HepG2 (cell line): Measurements from ENCODE around the gene OSBPL9. TPM values are rescaled to one million over a fixed set of nuclear protein-coding genes. Genes with fewer than 3 reads are reported as not detected.

Source experiments
- ATAC-seq: fragments of 200-7000 bp; cut with Tn5 transposase; 3 replicates; pipeline ENCODE4 v1.9.1; 2020; ENCODE audit warnings: mild to moderate bottlenecking, moderate library complexity
- BruUV-seq: library from RNA; stranded (reverse); fragments of 400-500 nt; replicated peaks from 2 replicates; lab custom pipeline; 2021; lab: Mats Ljungman, UMichigan
- CTCF ChIA-PET: fragments of 300-600 bp; formaldehyde crosslinking; extraction: SDS; loops from one replicate; lab custom pipeline; 2021; ENCODE audit warnings: low total read pairs, inconsistent platforms, low intra/inter-chr PET ratio; lab: Yijun Ruan, JAX
- POLR2A ChIA-PET: fragments of 350-600 bp; sonication (Branson Sonifier 250); formaldehyde crosslinking; loops from one replicate; lab custom pipeline; 2020; ENCODE audit warnings: antibody characterized with exemption, inconsistent platforms; lab: Yijun Ruan, JAX
- DNase-seq: peaks from one replicate; pipeline ENCODE4 v3.0.0-alpha.2; 2015; ENCODE audit warnings: low spot score
- FAIRE-seq: peaks from 3 replicates; lab custom pipeline; 2011; peaks lifted over from hg19 to GRCh38; lab: Jason Lieb, UNC
- H2AFZ ChIP-seq: one replicate; pipeline ENCODE4 v1.6.1; 2011; ENCODE audit warnings: low read length, inconsistent platforms
- H3K27ac ChIP-seq: fragments of 300-600 bp; 3 replicates; pipeline ENCODE4 v1.8.0; 2011; ENCODE audit warnings: mixed run types, mild to moderate bottlenecking, mixed read lengths, low read length, inconsistent platforms; ENCODE audit not compliant: insufficient read depth; ENCODE audit errors: extremely low read length
- H3K27me3 ChIP-seq, 2 experiments: fragments of 200-600 bp in 1 of 2; 2 replicates in 1 of 2; 3 replicates in 1 of 2; pipeline versions ENCODE4 v1.6.0 to v1.8.0; 2011; ENCODE audit warnings: low read length in 2 of 2, mild to moderate bottlenecking in 2 of 2, moderate library complexity in 2 of 2, inconsistent platforms in 1 of 2; ENCODE audit not compliant: insufficient read depth in 2 of 2, control insufficient read depth in 1 of 2
- H3K36me3 ChIP-seq, 2 experiments: fragments of 200-600 bp in 1 of 2; replicated peaks in 1 of 2; 2 replicates in 1 of 2; 3 replicates in 1 of 2; pipeline versions ENCODE4 v1.5.1 to v1.8.0; 2011; ENCODE audit warnings: low read length in 2 of 2, inconsistent platforms in 1 of 2; ENCODE audit not compliant: insufficient read depth in 2 of 2, control insufficient read depth in 1 of 2
- H3K4me1 ChIP-seq: 2 replicates; pipeline ENCODE4 v1.5.1; 2012; ENCODE audit warnings: low read length, inconsistent platforms; ENCODE audit not compliant: insufficient read depth
- H3K4me2 ChIP-seq: 2 replicates; pipeline ENCODE4 v1.6.0; 2011; ENCODE audit warnings: low read depth, low read length, inconsistent platforms
- H3K4me3 ChIP-seq, 3 experiments: fragments of 200-600 bp in 1 of 3; sonication (generic), shearing (Covaris generic) in 1 of 3; replicated peaks in 1 of 3; 2 replicates each; pipeline ENCODE4 v1.5.1; 2011 to 2016; ENCODE audit warnings: low read length in 3 of 3, inconsistent platforms in 2 of 3, low read depth in 2 of 3, mild to moderate bottlenecking in 2 of 3, control low read depth in 1 of 3, mixed read lengths in 1 of 3; ENCODE audit not compliant: insufficient read depth in 1 of 3
- H3K79me2 ChIP-seq: one replicate; pipeline ENCODE4 v1.6.1; 2011; ENCODE audit warnings: low read length, inconsistent platforms; ENCODE audit not compliant: insufficient read depth
- H3K9ac ChIP-seq: 2 replicates; pipeline ENCODE4 v1.6.0; 2011; ENCODE audit warnings: mild to moderate bottlenecking, low read depth, low read length, inconsistent platforms; ENCODE audit not compliant: insufficient read depth
- H3K9me3 ChIP-seq: 2 replicates; pipeline ENCODE4 v1.5.1; 2012; ENCODE audit warnings: mild to moderate bottlenecking, low read length
- H4K20me1 ChIP-seq: 2 replicates; pipeline ENCODE4 v1.6.0; 2011; ENCODE audit warnings: inconsistent platforms, mild to moderate bottlenecking, low read length, moderate library complexity; ENCODE audit not compliant: insufficient read depth
- EP300 ChIP-seq, 3 experiments: sonication (generic) in 1 of 3; formaldehyde crosslinking in 1 of 3; IDR thresholded peaks; 2 replicates each; pipeline versions ENCODE4 v1.5.1 to v1.6.1; 2011 to 2020; ENCODE audit warnings: low read depth in 2 of 3, low read length in 2 of 3, borderline replicate concordance in 1 of 3, improper control_type of control experiment in 1 of 3, mild to moderate bottlenecking in 1 of 3, missing genetic modification reagents in 1 of 3, moderate library complexity in 1 of 3
- SCMH1 ChIP-seq: sonication (generic); formaldehyde crosslinking; IDR thresholded peaks from 2 replicates; pipeline ENCODE4 v1.9.0; 2021; ENCODE audit warnings: missing genetic modification reagents, mild to moderate bottlenecking, borderline replicate concordance
- TFDP1 ChIP-seq: IDR thresholded peaks from 2 replicates; pipeline ENCODE4 v1.6.1; 2016; ENCODE audit warnings: missing compliant biosample characterization, missing genetic modification reagents, borderline replicate concordance
- ZBTB7B ChIP-seq: sonication (generic); formaldehyde crosslinking; IDR thresholded peaks from 2 replicates; pipeline ENCODE4 v1.4.0; 2020; ENCODE audit warnings: missing genetic modification reagents
- ZNF761 ChIP-seq: sonication (generic); formaldehyde crosslinking; conservative IDR thresholded peaks from 2 replicates; pipeline ENCODE4 v1.4.0; 2020; ENCODE audit warnings: mild to moderate bottlenecking, missing genetic modification reagents
- WGBS: methylation state at CpG from one replicate; pipeline ENCODE4 v1.1.6; 2017; ENCODE audit warnings: low lambda C conversion rate; 5-methylcytosine and 5-hydroxymethylcytosine counted together
- in situ Hi-C: cut with HindIII; loops from 2 replicates; pipeline ENCODE4 v1.10.0; 2017; ENCODE audit warnings: low pct_unique_long_range_greater_than_20kb; ENCODE audit not compliant: extremely low pct_ligation_motif_present
- intact Hi-C: fragments of 100-400 bp; cut with micrococcal nuclease; formaldehyde crosslinking; loops from one replicate; pipeline ENCODE4 v1.10.0; 2022; ENCODE audit not compliant: unreplicated experiment
- polyA plus RNA-seq, 8 experiments: library from polyadenylated mRNA; depleted of rRNA in 3 of 8; stranded (reverse) in 7 of 8; unstranded in 1 of 8; fragments of >200 nt; fragmentation: Illumina TruSeq in 4 of 8; extraction: Trizol in 4 of 8; gene quantifications; 2 replicates each; pipeline versions ENCODE4 v1.2.1 to v1.2.3, GENCODE V29; 2011 to 2016; ENCODE audit warnings: low read depth in 4 of 8, missing spikeins in 1 of 8, mixed read lengths in 1 of 8; ENCODE audit not compliant: insufficient read depth in 1 of 8
- total RNA-seq, 5 experiments: library from RNA; depleted of rRNA; stranded (reverse); fragments of >200 nt; fragmentation: Illumina TruSeq; extraction: Trizol; gene quantifications; 2 replicates each; pipeline ENCODE4 v1.2.3, GENCODE V29; 2016; ENCODE audit warnings: low read depth in 1 of 5

Gene OSBPL9
- total and polyA plus RNA-seq, 2 of the 13 experiments (the other 11 are each of a cell fraction or from before 2014, with no cell fraction given), result 83.6 to 142 TPM

- TF ChIP-seq TFDP1, result no peak
- TF ChIP-seq EP300 (IDR thresholded peaks at IDR 0.05; ENCODE audit: low read depth in 2 of 2, low read length in 2 of 2), result no peak
- TF ChIP-seq EP300 (CRISPR knock-in tag; IDR thresholded peaks at IDR 0.05; ENCODE audit: borderline replicate concordance), result no peak
Observed at GRCh38 chr1:51605961-51606723, 10.8 kb upstream of the OSBPL9 start (continued).

DNA sequence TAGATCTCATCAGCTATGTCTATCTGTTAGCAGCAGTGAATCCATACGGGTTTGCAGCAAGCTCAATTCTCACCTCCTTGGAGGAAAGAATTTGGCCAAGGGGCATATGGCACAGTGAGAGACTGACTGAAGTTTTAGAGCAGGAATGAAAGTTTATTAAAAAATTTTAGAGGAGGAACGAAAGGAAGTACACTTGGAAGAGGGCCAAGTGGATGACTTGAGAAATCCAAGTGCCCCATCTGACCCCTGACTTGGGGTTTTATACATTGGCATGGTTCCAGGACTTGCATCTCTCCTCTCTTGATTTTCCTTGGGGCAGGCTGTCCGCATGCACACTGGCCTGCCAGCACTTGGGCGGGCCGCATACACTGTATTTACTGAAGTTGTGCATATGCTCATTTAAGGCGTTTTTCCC is 9.2 kb upstream of the OSBPL9 start:
- Histone ChIP-seq H3K4me3 (no peak overlapping the region), H3K27me3 (peaks cover 0 to 3% of the 10 kb centered on the region in 2 experiments; a peak in 2 of 5 replicates), H3K9me3 (no peaks in the 10 kb centered on the region), H3K79me2 (no peaks in the 10 kb centered on the region), H3K27ac (no peak overlapping the region), H2AFZ (no peak overlapping the region), H3K36me3 (no peaks in the 10 kb centered on the region), H3K4me1 (peaks cover 34% of the 10 kb centered on the region), H4K20me1 (no peaks in the 10 kb centered on the region), H3K9ac (no peak overlapping the region), H3K4me2 (no peak overlapping the region)
- ChIA-PET CTCF (no interaction called here), POLR2A (no interaction called here)
- in situ Hi-C loops, result no loop called here
- intact Hi-C loops, result no loop called here
- TF ChIP-seq ZBTB7B (CRISPR knock-in tag), result no peak
- no peak for TF ChIP-seq ZNF761
- TF ChIP-seq SCMH1, result no peak
- FAIRE-seq, result no peak
- no peak for ATAC-seq
- DNase-seq, result no peak
- 60% methylated on average over 6 of the region's 6 CpGs for WGBS
- BruUV-seq, result no TSS peak
